ENCODE results near the gene TRIM27.
"Not testable (repeated sequence)": the region's sequence is repeated elsewhere in the genome, so short reads cannot be mapped to it uniquely, and the experiment has no call there.

Gene TRIM27

GRCh38 chr6:28896505-28897368 lies 27.0 kb downstream of the TRIM27 start:
- peak; percentile 56 for DNase-seq (ENCODE audit: low spot score)

- peak; percentile 91 for DNase-seq (ENCODE audit: low spot score)
Observed at GRCh38 chr6:28895131-28895812, 28.5 kb downstream of the TRIM27 start.

GRCh38 chr6:28893172-28893799 lies 30.5 kb downstream of the TRIM27 start:
- DNase-seq (ENCODE audit: low spot score): no peak

- DNase-seq (ENCODE audit: low spot score): no peak
Observed at GRCh38 chr6:28892525-28892924, 31.3 kb downstream of the TRIM27 start.

GRCh38 chr6:28887796-28888496 lies 35.8 kb downstream of the TRIM27 start:
- no peak for DNase-seq (ENCODE audit: low spot score)

- DNase-seq (ENCODE audit: low spot score): no peak
Observed at GRCh38 chr6:28886079-28886439, 37.7 kb downstream of the TRIM27 start.

- DNase-seq (ENCODE audit: low spot score): peak; percentile 88
Observed at GRCh38 chr6:28884423-28885131, 39.2 kb downstream of the TRIM27 start.

GRCh38 chr6:28880894-28881780 lies 42.6 kb downstream of the TRIM27 start:
- peak; percentile 48 for DNase-seq (ENCODE audit: low spot score)

GRCh38 chr6:28880519-28880893 lies 43.3 kb downstream of the TRIM27 start:
- DNase-seq (ENCODE audit: low spot score): no peak

- no peak for DNase-seq (ENCODE audit: low spot score)
Observed at GRCh38 chr6:28876710-28877109, 47.1 kb downstream of the TRIM27 start.

GRCh38 chr6:28875191-28875747 lies 48.5 kb downstream of the TRIM27 start:
- DNase-seq (ENCODE audit: low spot score): no peak

- DNase-seq (ENCODE audit: low spot score): not testable (repeated sequence)
Observed at GRCh38 chr6:28872157-28872817, 51.5 kb downstream of the TRIM27 start.

GRCh38 chr6:28871335-28872156 lies 52.2 kb downstream of the TRIM27 start:
- DNase-seq (ENCODE audit: low spot score): no peak

- DNase-seq (ENCODE audit: low spot score): no peak
Observed at GRCh38 chr6:28868873-28869272, 54.9 kb downstream of the TRIM27 start.

- peak; percentile 11 for DNase-seq (ENCODE audit: low spot score)
Observed at GRCh38 chr6:28867086-28867409, 56.7 kb downstream of the TRIM27 start.

- peak; percentile 67 for DNase-seq (ENCODE audit: low spot score)
Observed at GRCh38 chr6:28866205-28867085, 57.3 kb downstream of the TRIM27 start.

GRCh38 chr6:28865401-28866204 lies 58.2 kb downstream of the TRIM27 start:
- DNase-seq (ENCODE audit: low spot score): peak; percentile 52

Measured in CD4-positive, alpha-beta T cell treated with Interleukin-6 at 100 ng/mL for 8 hours (primary cell).